ENCODE results near the gene RANGAP1.

GRCh38 chr22:41247703-41248102 lies 38.3 kb downstream of the RANGAP1 start:
- TF ChIP-seq CTCF (IDR thresholded peaks at IDR 0.05) (no peak), POLR2A (IDR thresholded peaks at IDR 0.05) (no peak)

All from right lobe of liver (tissue), 4 donors.